Tibial nerve (tissue), 4 donors: ENCODE data around the gene OR5AU1. TPM values are rescaled to one million over a fixed set of nuclear protein-coding genes. Genes with fewer than 3 reads are reported as not detected.
"Not testable (repeated sequence)": the region's sequence is repeated elsewhere in the genome, so short reads cannot be mapped to it uniquely, and the experiment has no call there.

Source experiments
- DNase-seq, 2 donors: peaks; one replicate each; pipeline ENCODE4 v3.0.0-alpha.2; 2019; ENCODE audit warnings: low spot score in 2 of 2
- H3K27ac ChIP-seq, 4 donors: fragments of 200-600 bp; sonication (generic) in 3 of 4; one replicate each; pipeline ENCODE4 v1.5.1; 2017 to 2019; ENCODE audit warnings: mild to moderate bottlenecking in 1 of 4
- H3K27me3 ChIP-seq, 2 donors: fragments of 200-600 bp; sonication (generic) in 1 of 2; one replicate each; pipeline versions ENCODE4 v1.5.1 to v1.6.0; 2017 to 2019
- H3K36me3 ChIP-seq, 3 donors: fragments of 200-600 bp; sonication (generic); one replicate each; pipeline ENCODE4 v1.5.1; 2018 to 2019
- H3K4me1 ChIP-seq, 4 donors: fragments of 200-600 bp; sonication (generic) in 3 of 4; one replicate each; pipeline ENCODE4 v1.5.1; 2017 to 2019
- H3K4me3 ChIP-seq, 4 donors: fragments of 200-600 bp; sonication (generic) in 3 of 4; one replicate each; pipeline ENCODE4 v1.5.1; 2017 to 2019; ENCODE audit warnings: mild to moderate bottlenecking in 1 of 4, moderate library complexity in 1 of 4
- H3K9me3 ChIP-seq, 4 donors: fragments of 200-600 bp; sonication (generic) in 3 of 4; one replicate each; pipeline ENCODE4 v1.5.1; 2017 to 2019
- CTCF ChIP-seq, 5 experiments: fragments of 200-600 bp in 3 of 5; fragments of 450-650 bp in 2 of 5; sonication (generic) in 3 of 5; IDR thresholded peaks; one replicate each; pipeline ENCODE4 v1.5.1; 2016 to 2019; ENCODE audit warnings: antibody characterized with exemption in 5 of 5, mild to moderate bottlenecking in 3 of 5, moderate library complexity in 2 of 5
- EP300 ChIP-seq, 2 donors: sonication (generic); formaldehyde crosslinking; IDR thresholded peaks; one replicate each; pipeline ENCODE4 v1.6.1; 2017; ENCODE audit warnings: antibody characterized with exemption in 2 of 2, mild to moderate bottlenecking in 1 of 2
- POLR2A ChIP-seq, 2 donors: fragments of 450-650 bp; IDR thresholded peaks; one replicate each; pipeline ENCODE4 v1.6.1; 2017; ENCODE audit warnings: antibody characterized with exemption in 2 of 2, mild to moderate bottlenecking in 2 of 2, moderate library complexity in 2 of 2
- WGBS, 2 donors: methylation state at CpG; one replicate each; pipeline ENCODE4 v1.1.5; 2018; 5-methylcytosine and 5-hydroxymethylcytosine counted together
- total RNA-seq, 4 donors: library from RNA; depleted of rRNA; stranded (reverse); fragments of >200 nt; gene quantifications; one replicate each; pipeline ENCODE4 v1.1.0, GENCODE V29; 2016

OR5AU1 gene
- total RNA-seq, 4 donors from 2014 or later, result 0.39 TPM; not detected in 3

GRCh38 chr14:21163871-21164291 is 8.0 kb upstream of the OR5AU1 start:
- Histone ChIP-seq H3K9me3 (no peaks in the 10 kb centered on the region), H3K36me3 (no peaks in the 10 kb centered on the region), H3K4me3 (no peak overlapping the region), H3K27ac (no peak overlapping the region), H3K4me1 (no peaks in the 10 kb centered on the region), H3K27me3 (no peaks in the 10 kb centered on the region)
- no peak for TF ChIP-seq CTCF (IDR thresholded peaks at IDR 0.05)
- 41 to 42% methylated on average over 4 of the region's 4 CpGs for WGBS, 2 donors
- no peak for DNase-seq

DNA sequence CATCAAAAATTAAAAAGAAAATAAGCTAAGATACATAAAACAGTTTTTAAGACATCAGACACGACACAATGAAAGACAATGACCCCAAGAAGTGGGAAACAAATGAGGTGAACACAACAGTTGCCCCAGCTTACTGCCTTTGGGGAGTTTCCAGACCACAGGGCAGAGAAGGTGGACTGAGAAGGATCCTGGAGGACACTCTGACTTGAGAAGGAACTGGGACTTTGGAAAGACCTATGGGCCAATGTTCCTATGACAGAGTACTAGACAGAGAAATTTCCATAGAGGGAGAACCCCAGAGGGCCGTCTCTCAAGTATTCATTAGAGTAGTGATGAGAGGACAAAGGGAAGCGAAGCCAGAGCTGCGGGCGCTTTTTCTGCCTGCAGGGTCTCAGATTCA is 6.2 kb upstream of the OR5AU1 start:
- H3K4me3 ChIP-seq, result no peak overlapping the region
- no peaks in the 10 kb centered on the region for H3K9me3 ChIP-seq
- TF ChIP-seq POLR2A (IDR thresholded peaks at IDR 0.05) (no peak), CTCF (IDR thresholded peaks at IDR 0.05) (no peak), EP300 (IDR thresholded peaks at IDR 0.05) (no peak)
- no peaks in the 10 kb centered on the region for H3K4me1 ChIP-seq
- no peaks in the 10 kb centered on the region for H3K27me3 ChIP-seq
- WGBS, 2 donors, result 72 to 74% methylated on average over 5 of the region's 5 CpGs
- H3K36me3 ChIP-seq, result no peaks in the 10 kb centered on the region
- no peak for DNase-seq
- no peak overlapping the region for H3K27ac ChIP-seq

DNA sequence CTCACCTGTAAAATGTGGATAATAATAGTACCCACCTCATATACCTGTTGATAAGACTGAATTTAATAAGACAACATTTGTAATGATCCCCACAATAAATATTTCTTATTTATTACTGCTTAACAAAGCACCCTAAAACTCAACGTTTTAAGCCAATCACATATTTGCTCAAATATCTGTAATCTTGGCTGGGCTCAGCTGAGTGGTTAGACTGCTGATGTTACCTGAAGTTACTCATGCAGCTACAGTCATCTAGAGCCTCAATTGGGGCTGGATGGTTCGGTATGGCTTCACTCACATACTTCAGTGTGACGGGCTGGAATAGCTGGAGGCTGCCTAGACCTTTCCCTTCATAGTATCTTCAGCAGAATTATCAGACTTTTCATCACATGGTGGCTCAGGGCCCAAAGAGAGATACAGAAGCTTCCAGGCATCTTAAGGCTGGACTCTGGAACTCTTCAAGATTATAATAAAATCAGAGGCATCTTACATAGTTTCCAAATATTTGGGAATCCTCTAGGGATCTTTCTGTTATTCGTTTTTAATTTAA is 4.3 kb upstream of the OR5AU1 start:
- no peaks in the 10 kb centered on the region for H3K9me3 ChIP-seq
- H3K4me3 ChIP-seq, result no peak overlapping the region
- no peak overlapping the region for H3K27ac ChIP-seq
- H3K27me3 ChIP-seq, result no peaks in the 10 kb centered on the region
- no peaks in the 10 kb centered on the region for H3K36me3 ChIP-seq
- H3K4me1 ChIP-seq, result no peaks in the 10 kb centered on the region
- TF ChIP-seq POLR2A (IDR thresholded peaks at IDR 0.05), result no peak
- 70 to 75% methylated on average over 4 of the region's 4 CpGs for WGBS, 2 donors
- DNase-seq, result no peak

GRCh38 chr14:21158175-21158574 is 2.3 kb upstream of the OR5AU1 start:
- not testable (repeated sequence) for DNase-seq, H3K36me3 ChIP-seq, H3K4me3 ChIP-seq, H3K27ac ChIP-seq, H3K9me3 ChIP-seq, H3K27me3 ChIP-seq, H3K4me1 ChIP-seq
- 8 to 22% methylated on average over 1 of the region's 1 CpG for WGBS, 2 donors

DNA sequence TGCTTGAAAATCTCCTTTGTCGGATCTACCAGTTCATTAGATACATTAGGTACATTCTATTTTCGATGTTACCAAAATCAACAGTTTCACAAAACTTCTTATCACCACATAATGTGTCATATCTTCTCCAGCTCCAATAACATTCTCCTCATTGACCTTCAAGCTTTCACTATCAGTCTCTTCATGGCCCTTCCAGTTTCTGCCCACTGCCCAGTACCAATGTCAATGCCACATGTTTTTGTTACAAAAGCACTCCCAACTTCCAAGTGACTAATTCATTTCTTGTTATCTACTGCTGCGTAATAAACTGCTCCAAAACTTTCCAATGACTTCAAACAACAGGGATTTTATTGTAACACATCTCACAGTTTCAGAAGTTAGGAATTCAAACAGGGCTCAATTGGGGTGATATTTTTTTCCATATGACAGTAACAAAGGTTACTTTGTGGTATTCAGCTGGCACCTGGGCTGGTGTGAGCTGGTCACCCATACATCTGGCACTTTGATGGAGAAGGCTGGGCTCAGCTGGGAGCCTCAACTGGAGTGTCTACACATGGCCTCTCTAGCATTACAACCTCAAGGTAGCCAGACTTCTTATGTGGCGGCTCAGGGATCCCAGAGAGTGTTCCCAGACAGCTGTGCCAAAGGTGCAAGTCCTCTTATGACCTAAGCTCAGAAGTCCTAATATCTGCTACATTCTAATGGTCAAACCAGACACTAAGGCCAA is 6.1 kb downstream of the OR5AU1 start:
- WGBS, 2 donors, result 87 to 88% methylated on average over 4 of the region's 4 CpGs
- H3K9me3 ChIP-seq, result peaks cover 0 to 14% (median 3%) of the 10 kb centered on the region in 4 donors
- no peak overlapping the region for H3K27ac ChIP-seq
- H3K27me3 ChIP-seq, result no peaks in the 10 kb centered on the region
- DNase-seq, result no peak
- H3K4me3 ChIP-seq, result no peak overlapping the region
- TF ChIP-seq POLR2A (IDR thresholded peaks at IDR 0.05) (no peak), EP300 (IDR thresholded peaks at IDR 0.05) (no peak)
- H3K4me1 ChIP-seq, result no peaks in the 10 kb centered on the region
- H3K36me3 ChIP-seq, result no peaks in the 10 kb centered on the region

GRCh38 chr14:21145437-21145836 is 10.4 kb downstream of the OR5AU1 start:
- H3K27ac ChIP-seq, result no peak overlapping the region
- no peak for TF ChIP-seq EP300 (IDR thresholded peaks at IDR 0.05)
- no peak for TF ChIP-seq POLR2A (IDR thresholded peaks at IDR 0.05)
- TF ChIP-seq CTCF (IDR thresholded peaks at IDR 0.05), result no peak
- DNase-seq, result no peak
- no peaks in the 10 kb centered on the region for H3K27me3 ChIP-seq
- peaks cover 0 to 22% (median 3%) of the 10 kb centered on the region in 4 donors for H3K9me3 ChIP-seq
- H3K36me3 ChIP-seq, result no peaks in the 10 kb centered on the region
- no peak overlapping the region for H3K4me3 ChIP-seq
- H3K4me1 ChIP-seq, result no peaks in the 10 kb centered on the region
